GM19193 (cell line): ENCODE measurements around the gene SPEG.

ENCODE experiments used
- POLR2A ChIP-seq: IDR thresholded peaks from 4 replicates; pipeline ENCODE4 v1.6.1; 2011; ENCODE audit not compliant: insufficient read depth, insufficient read length; ENCODE audit errors: extremely low read depth

Gene SPEG

DNA sequence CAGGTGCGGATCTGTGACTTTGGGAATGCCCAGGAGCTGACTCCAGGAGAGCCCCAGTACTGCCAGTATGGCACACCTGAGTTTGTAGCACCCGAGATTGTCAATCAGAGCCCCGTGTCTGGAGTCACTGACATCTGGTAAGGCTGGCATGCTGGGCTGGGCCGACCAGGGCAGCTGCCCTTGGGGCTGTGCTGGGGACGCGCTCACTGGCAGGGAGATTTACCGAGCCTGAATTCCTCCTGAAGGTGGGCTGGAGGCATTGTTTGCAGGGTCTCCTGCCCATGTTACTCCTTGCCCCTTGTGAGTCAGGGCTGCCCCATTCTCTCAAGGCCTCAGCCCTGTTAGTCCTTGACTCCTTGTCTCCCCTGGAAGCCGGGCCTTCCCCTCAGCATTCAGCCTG lies 45.4 kb downstream of the SPEG start:
- TF ChIP-seq POLR2A = no peak

DNA sequence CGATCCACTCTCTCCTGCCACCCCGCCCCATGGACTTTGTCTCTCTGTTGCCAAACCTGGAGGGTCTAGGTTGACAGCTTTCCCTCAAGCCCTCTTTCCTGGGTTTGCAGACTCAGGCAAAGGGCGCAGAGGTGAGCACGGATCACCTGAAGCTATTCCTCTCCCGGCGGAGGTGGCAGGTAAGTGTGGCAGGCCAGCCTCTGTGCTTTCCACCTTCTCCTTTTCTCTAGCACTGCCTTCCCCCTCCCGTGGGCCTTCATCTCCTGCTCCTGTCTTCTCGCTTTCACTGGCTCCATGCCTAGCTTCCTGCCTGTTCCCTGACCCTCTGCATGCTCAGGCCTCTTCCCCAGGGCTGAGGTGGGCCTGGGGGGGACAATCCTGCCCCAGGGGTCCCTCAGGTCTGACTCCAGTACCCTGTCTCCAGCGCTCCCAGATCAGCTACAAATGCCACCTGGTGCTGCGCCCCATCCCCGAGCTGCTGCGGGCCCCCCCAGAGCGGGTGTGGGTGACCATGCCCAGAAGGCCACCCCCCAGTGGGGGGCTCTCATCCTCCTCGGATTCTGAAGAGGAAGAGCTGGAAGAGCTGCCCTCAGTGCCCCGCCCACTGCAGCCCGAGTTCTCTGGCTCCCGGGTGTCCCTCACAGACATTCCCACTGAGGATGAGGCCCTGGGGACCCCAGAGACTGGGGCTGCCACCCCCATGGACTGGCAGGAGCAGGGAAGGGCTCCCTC lies 48.2 kb downstream of the SPEG start:
- no peak for TF ChIP-seq POLR2A

DNA sequence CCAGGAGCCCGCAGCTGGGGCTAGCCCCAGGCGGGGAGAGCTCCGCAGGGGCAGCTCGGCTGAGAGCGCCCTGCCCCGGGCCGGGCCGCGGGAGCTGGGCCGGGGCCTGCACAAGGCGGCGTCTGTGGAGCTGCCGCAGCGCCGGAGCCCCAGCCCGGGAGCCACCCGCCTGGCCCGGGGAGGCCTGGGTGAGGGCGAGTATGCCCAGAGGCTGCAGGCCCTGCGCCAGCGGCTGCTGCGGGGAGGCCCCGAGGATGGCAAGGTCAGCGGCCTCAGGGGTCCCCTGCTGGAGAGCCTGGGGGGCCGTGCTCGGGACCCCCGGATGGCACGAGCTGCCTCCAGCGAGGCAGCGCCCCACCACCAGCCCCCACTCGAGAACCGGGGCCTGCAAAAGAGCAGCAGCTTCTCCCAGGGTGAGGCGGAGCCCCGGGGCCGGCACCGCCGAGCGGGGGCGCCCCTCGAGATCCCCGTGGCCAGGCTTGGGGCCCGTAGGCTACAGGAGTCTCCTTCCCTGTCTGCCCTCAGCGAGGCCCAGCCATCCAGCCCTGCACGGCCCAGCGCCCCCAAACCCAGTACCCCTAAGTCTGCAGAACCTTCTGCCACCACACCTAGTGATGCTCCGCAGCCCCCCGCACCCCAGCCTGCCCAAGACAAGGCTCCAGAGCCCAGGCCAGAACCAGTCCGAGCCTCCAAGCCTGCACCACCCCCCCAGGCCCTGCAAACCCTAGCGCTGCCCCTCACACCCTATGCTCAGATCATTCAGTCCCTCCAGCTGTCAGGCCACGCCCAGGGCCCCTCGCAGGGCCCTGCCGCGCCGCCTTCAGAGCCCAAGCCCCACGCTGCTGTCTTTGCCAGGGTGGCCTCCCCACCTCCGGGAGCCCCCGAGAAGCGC lies 49.1 kb downstream of the SPEG start:
- no peak for TF ChIP-seq POLR2A

DNA sequence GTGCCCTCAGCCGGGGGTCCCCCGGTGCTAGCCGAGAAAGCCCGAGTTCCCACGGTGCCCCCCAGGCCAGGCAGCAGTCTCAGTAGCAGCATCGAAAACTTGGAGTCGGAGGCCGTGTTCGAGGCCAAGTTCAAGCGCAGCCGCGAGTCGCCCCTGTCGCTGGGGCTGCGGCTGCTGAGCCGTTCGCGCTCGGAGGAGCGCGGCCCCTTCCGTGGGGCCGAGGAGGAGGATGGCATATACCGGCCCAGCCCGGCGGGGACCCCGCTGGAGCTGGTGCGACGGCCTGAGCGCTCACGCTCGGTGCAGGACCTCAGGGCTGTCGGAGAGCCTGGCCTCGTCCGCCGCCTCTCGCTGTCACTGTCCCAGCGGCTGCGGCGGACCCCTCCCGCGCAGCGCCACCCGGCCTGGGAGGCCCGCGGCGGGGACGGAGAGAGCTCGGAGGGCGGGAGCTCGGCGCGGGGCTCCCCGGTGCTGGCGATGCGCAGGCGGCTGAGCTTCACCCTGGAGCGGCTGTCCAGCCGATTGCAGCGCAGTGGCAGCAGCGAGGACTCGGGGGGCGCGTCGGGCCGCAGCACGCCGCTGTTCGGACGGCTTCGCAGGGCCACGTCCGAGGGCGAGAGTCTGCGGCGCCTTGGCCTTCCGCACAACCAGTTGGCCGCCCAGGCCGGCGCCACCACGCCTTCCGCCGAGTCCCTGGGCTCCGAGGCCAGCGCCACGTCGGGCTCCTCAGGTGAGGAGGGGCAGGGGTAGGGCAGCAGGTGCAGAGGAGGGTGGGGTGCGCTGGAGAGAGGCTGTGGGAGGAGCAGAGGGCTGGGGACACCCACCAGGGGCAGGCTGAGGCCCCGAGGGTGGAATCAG lies 49.9 kb downstream of the SPEG start:
- no peak for TF ChIP-seq POLR2A

DNA sequence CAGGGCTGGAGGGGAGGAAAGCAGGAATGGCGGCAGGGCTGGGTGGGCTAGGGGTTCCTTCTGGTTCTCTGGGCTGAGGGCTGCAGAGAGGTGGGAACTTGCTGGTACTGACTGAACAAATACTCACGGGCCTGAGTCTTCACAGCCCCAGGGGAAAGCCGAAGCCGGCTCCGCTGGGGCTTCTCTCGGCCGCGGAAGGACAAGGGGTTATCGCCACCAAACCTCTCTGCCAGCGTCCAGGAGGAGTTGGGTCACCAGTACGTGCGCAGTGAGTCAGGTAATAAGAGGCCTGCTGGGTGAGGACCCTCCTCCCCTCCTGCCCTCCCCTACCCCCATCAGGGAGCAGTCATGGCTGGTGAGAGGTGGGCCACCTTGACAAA lies 50.5 kb downstream of the SPEG start:
- TF ChIP-seq POLR2A = no peak

DNA sequence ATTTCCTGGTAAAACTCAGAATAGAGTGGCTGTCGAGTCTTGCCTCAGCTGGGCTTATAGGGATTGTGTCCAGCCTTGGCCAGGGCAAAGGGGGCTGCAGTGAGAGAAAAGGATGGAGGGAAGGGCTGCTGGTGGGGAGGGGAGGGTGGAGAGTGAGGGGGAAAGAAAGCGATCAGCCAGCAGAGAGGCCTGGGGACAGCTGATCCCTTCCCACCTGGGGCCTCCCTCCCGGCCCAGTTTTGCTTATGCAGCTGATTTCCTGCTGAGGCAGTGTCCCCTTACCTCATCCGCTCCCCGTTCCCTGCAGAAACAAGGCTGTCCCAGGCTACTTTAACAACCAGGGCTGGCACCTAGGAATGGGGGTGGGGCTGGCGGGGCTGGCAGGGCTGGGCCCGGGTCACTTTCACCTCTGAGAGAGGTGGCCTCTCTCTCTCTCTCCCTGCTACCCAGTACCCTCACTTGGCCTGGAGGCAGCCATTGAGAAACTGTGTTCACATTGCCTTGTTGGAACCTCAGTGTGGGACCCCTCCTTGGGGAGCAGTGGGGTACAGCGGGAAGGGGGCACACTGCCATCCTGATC lies 51.8 kb downstream of the SPEG start:
- no peak for TF ChIP-seq POLR2A

DNA sequence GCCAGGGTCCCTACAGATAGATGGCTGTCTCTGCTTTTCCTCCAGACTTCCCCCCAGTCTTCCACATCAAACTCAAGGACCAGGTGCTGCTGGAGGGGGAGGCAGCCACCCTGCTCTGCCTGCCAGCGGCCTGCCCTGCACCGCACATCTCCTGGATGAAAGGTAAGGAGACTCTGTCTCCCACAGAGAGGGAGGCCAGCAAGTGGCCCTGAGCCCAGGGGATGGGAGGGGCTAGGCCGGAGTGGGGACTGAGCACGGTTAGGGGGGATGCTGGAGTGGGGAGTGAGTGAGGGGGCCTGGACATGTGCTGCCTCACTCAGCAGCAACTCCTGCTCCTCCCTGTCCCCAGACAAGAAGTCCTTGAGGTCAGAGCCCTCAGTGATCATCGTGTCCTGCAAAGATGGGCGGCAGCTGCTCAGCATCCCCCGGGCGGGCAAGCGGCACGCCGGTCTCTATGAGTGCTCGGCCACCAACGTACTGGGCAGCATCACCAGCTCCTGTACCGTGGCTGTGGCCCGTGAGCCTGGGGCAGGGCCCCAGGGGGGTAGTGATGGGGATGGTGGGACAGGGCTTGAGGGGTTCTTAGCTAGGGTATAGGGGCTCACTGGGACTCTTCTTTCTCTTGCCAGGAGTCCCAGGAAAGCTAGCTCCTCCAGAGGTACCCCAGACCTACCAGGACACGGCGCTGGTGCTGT lies 53.7 kb downstream of the SPEG start:
- TF ChIP-seq POLR2A = no peak

DNA sequence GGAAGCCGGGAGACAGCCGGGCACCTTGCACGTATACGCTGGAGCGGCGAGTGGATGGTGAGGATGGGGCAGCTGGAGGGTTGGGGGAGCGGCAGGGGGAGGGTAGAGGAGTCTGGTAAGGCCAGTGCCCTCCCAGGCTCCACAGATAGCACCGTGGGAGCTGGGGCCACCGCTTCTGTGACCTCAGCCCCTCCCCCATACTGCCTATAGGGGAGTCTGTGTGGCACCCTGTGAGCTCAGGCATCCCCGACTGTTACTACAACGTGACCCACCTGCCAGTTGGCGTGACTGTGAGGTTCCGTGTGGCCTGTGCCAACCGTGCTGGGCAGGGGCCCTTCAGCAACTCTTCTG lies 54.2 kb downstream of the SPEG start:
- no peak for TF ChIP-seq POLR2A

DNA sequence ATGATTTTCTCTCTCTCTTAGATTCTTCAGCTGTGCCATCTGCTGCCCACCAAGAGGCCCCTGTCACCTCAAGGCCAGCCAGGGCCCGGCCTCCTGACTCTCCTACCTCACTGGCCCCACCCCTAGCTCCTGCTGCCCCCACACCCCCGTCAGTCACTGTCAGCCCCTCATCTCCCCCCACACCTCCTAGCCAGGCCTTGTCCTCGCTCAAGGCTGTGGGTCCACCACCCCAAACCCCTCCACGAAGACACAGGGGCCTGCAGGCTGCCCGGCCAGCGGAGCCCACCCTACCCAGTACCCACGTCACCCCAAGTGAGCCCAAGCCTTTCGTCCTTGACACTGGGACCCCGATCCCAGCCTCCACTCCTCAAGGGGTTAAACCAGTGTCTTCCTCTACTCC lies 54.7 kb downstream of the SPEG start:
- TF ChIP-seq POLR2A = no peak

DNA sequence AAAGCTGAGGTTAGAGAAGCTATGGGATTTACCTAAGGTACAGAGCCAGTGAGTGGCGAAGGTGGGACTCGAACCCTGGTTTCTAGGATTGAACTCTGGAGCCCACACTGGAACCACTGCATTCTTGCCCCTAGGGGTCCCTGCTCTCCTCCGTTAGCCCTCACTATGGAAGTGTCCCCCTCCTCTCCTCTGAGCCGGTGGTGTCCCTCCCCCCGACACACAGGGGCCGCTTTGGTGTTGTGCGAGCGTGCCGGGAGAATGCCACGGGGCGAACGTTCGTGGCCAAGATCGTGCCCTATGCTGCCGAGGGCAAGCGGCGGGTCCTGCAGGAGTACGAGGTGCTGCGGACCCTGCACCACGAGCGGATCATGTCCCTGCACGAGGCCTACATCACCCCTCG lies 55.5 kb downstream of the SPEG start:
- no peak for TF ChIP-seq POLR2A

DNA sequence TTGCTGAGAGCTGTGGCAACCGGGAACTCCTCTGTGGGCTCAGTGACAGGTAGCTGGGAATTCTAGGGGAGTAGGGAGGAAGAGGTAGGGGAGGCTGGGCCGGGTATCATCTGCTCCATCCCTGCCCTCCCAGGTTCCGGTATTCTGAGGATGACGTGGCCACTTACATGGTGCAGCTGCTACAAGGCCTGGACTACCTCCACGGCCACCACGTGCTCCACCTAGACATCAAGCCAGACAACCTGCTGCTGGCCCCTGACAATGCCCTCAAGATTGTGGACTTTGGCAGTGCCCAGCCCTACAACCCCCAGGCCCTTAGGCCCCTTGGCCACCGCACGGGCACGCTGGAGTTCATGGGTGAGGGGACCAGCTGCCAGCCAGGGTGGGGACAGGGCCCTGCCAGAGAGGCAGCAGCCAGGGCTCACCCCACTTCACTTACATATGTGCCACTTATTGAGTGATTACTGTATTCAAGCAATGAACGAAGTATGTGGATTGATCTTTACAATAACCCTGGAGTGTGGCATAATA lies 56.0 kb downstream of the SPEG start:
- TF ChIP-seq POLR2A = no peak

DNA sequence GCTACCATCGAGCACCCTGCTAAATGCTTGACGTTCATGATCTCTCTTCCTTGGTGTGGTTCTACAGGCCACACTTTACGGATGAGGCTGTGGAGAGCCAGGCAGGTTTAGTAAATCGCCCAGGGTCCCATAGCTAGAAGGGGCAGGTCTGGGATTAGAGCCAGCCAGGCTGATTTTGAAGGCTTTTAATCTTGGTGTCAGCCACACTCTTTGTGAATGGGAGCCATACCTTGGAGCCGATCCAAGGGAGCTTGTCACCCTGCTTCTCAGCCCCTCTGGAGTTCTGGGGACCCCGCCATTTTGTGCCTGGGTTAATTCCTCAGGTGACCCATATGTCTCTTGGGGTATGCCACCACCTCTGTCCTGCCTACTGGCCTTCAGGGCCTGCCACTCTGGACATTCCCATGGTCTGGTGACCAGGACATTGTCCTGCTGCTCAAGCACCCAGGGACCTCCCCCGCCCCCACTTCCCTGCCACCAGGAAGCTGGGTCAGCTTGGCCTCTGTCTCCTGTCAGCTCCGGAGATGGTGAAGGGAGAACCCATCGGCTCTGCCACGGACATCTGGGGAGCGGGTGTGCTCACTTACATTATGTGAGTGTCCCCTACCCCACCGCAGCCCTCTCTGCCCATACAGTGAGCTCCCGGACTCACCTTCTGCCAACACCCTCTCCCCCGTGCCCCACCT lies 56.8 kb downstream of the SPEG start:
- no peak for TF ChIP-seq POLR2A

DNA sequence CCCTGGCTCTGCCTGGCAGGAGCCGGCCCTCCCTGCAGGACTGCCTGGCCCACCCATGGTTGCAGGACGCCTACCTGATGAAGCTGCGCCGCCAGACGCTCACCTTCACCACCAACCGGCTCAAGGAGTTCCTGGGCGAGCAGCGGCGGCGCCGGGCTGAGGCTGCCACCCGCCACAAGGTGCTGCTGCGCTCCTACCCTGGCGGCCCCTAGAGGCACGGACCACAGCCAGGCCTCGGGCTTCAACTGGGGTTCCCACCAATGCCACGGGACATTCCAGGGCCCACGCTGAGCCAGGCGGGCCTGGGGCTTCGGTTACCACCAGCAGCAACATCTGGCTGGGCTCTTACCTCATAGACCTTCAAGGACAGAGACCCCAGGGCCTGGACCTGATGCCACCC lies 57.9 kb downstream of the SPEG start:
- no peak for TF ChIP-seq POLR2A

DNA sequence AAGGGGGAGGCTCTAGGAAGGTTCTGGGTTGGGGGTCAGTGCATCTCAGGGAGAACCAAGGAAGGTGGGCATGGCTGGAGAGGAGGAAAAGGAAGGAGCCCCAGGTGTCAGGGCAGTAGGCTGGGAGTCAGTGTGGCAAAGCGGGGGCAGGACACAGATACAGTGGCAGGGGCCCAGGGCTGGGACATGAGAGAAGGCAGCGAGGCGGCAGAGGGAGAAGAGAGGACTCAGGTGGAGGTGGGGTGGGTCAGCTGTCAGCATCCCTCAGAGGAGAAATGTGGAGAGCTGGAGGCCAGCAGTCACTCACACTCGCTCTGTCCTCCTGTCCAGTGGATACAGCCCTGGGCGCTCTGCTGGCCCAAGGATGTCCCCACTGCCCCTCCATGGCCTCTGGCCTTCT lies 58.4 kb downstream of the SPEG start:
- TF ChIP-seq POLR2A = no peak
